ENCODE results near the gene PNPLA2. TPM values are rescaled to one million over a fixed set of nuclear protein-coding genes. Genes with fewer than 3 reads are reported as not detected.

Gene PNPLA2
- total and polyA plus RNA-seq, 2 donors from 2014 or later = 67.9 to 173 TPM

DNA sequence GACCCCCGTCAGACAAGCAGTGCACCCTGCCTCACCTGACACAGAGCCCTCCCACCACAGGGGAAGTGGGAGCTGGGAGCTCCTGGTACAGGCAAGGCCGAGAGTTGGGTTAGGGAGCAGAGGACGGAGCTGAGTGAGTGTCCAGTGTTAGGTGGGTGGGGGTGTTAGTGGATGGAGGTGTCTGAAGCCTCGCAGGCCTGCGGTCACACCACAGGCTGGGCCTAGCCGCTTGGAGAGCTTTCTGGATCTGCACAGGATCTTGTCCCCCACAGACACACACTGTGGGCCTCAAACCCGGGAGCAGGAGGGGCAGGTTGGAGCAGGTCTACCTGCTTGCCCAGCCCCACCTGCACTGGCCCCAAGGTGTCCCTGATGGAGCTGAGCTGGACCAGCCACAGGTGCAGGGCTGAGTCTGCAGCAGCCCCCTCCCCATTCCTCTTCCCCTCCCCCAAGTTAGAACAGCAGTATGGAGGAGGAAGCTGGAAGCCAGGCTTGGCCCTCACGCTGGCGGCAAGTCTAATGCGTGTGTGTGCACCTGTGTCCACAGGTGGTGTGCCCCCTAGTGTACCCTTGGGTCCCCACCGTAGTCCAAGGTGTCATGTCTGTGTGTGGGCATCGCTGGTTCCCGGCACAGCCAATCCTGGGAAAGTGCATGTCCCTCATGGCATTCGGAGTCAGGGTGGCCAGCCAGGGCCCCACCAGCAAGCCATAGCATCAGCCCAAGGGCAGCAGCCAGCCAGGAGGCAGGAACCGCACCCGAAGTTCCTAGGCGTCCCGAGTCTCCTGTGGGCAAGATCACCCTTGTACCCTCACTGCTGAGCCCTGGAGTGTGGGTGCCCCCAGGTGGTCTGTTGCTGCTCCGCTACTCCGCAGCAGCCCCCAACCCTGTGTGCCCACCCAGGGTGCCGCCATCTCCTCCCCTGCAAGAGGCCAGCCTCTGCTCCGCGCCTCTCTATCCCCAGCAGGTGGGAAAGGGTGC is 39.4 kb upstream of the PNPLA2 start:
- no peak for FAIRE-seq
- DNase-seq = peak in 1 of 5 donors; percentile 63
- H3K4me3 ChIP-seq (ENCODE audit: low read length in 3 of 3) = no peak overlapping the region
- H3K27ac ChIP-seq (ENCODE audit: low read depth in 2 of 2, low read length in 2 of 2) = no peak overlapping the region
- TF ChIP-seq, protein P1, sequence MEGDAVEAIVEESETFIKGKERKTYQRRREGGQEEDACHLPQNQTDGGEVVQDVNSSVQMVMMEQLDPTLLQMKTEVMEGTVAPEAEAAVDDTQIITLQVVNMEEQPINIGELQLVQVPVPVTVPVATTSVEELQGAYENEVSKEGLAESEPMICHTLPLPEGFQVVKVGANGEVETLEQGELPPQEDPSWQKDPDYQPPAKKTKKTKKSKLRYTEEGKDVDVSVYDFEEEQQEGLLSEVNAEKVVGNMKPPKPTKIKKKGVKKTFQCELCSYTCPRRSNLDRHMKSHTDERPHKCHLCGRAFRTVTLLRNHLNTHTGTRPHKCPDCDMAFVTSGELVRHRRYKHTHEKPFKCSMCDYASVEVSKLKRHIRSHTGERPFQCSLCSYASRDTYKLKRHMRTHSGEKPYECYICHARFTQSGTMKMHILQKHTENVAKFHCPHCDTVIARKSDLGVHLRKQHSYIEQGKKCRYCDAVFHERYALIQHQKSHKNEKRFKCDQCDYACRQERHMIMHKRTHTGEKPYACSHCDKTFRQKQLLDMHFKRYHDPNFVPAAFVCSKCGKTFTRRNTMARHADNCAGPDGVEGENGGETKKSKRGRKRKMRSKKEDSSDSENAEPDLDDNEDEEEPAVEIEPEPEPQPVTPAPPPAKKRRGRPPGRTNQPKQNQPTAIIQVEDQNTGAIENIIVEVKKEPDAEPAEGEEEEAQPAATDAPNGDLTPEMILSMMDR (IDR thresholded peaks at IDR 0.05; ENCODE audit: borderline replicate concordance, extremely low read depth, insufficient read depth) = no peak
- H3K27me3 ChIP-seq (ENCODE audit: control insufficient read depth, insufficient read depth, low read length) = no peaks in the 10 kb centered on the region
- H3K9ac ChIP-seq (ENCODE audit: low read length in 3 of 3) = no peak overlapping the region
- intact Hi-C loops (cut with DNase I) = no loop called here
- H3K36me3 ChIP-seq (ENCODE audit: control insufficient read depth in 2 of 3, insufficient read depth in 3 of 3, low read length in 3 of 3) = peaks cover 0 to 4% (median 0%) of the 10 kb centered on the region in 3 donors
- peaks cover 0 to 16% (median 0%) of the 10 kb centered on the region in 3 donors for H3K4me1 ChIP-seq (ENCODE audit: control insufficient read depth in 2 of 3, insufficient read depth in 2 of 3, low read depth in 1 of 3, low read length in 3 of 3)
- no peaks in the 10 kb centered on the region for H3K9me3 ChIP-seq (ENCODE audit: control insufficient read depth in 2 of 3, insufficient read depth in 1 of 3, low read length in 3 of 3)

DNA sequence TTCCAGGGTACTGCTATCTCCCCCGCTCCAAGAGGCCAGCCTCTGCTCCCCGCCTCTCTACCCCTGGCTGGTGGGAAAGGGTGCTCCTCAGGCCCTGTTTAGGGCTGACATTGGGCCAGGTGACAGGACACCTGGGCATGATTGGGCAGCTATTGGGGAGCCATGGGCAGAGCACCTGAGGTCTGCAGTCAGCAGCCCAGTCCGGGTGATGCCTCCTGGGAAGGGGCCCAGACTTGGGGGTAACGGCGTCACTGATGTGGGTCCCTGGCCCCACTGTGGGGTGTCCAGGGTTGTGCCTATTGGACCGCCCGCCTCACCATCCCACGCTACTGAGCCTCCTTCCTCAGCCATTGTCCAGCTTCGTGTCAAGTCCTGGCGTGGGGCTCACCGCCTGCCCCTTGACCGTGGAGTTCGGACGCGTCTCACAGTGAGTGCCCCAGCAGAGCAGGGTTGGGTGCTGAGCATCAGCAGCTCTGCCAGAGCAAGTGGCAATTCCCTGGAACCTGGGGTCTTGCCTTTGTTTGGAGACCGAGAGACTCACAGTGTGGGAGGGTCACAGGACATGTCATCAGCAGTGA is 38.7 kb upstream of the PNPLA2 start:
- Histone ChIP-seq H3K27me3 (ENCODE audit: control insufficient read depth, insufficient read depth, low read length) (no peaks in the 10 kb centered on the region), H3K36me3 (ENCODE audit: control insufficient read depth in 2 of 3, insufficient read depth in 3 of 3, low read length in 3 of 3) (peaks cover 0 to 4% (median 0%) of the 10 kb centered on the region in 3 donors), H3K4me3 (ENCODE audit: low read length in 3 of 3) (no peak overlapping the region), H3K4me1 (ENCODE audit: control insufficient read depth in 2 of 3, insufficient read depth in 2 of 3, low read depth in 1 of 3, low read length in 3 of 3) (peaks cover 0 to 16% (median 0%) of the 10 kb centered on the region in 3 donors), H3K9ac (ENCODE audit: low read length in 3 of 3) (no peak overlapping the region), H3K27ac (ENCODE audit: low read depth in 2 of 2, low read length in 2 of 2) (no peak overlapping the region), H3K9me3 (ENCODE audit: control insufficient read depth in 2 of 3, insufficient read depth in 1 of 3, low read length in 3 of 3) (no peaks in the 10 kb centered on the region)
- intact Hi-C loops (cut with DNase I) = no loop called here
- peak in 1 of 5 donors; percentile 56 for DNase-seq
- TF ChIP-seq, protein P1 (IDR thresholded peaks at IDR 0.05; ENCODE audit: borderline replicate concordance, extremely low read depth, insufficient read depth) = no peak
- FAIRE-seq = no peak

DNA sequence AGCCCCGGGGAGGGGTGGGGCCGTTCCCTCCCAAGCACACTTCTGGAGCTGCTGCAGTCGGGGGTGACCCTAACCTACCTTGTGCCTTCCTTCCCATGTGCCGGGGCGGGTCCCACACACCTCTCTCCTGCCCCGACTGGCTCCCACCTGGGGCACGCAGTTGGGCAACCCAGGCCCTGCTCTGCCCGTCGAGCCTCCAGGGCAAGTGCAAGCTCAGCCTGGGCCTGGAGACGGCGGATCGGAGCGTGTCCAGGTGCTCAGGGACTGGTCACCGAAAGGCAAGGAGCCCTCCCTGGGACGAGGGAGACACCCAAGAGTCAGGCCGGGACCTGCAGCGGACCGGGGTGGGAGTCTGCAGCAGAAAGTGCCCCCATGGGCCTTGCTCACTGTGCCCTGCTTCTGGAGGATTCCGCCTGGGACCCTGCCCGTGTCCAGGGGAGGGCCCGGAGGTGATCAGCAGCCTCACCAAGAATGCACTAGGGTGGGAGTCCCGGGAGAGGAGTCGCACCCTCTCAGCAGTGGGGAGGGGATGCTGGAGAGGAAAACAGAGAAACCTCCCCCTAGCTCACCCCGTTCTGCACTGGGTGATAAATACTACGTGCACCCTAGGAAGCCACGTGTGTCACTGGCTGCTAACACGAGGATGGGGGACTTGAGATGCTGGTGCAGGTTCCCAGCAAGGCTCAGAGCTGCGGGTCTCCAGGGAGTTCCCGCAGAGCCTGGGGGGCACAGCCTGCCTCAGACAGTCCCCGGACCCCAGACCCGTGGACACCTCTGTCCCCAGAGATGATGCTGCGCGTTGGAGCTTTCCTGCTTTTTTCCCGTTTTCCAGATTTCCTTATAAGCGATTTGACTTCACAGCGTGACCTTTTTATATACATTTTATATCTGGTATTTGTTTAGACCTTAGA is 36.2 kb upstream of the PNPLA2 start:
- Histone ChIP-seq H3K36me3 (ENCODE audit: control insufficient read depth in 2 of 3, insufficient read depth in 3 of 3, low read length in 3 of 3) (peaks cover 0 to 4% (median 0%) of the 10 kb centered on the region in 3 donors), H3K27me3 (ENCODE audit: control insufficient read depth, insufficient read depth, low read length) (no peaks in the 10 kb centered on the region), H3K27ac (ENCODE audit: low read depth in 2 of 2, low read length in 2 of 2) (no peak overlapping the region), H3K9ac (ENCODE audit: low read length in 3 of 3) (no peak overlapping the region), H3K9me3 (ENCODE audit: control insufficient read depth in 2 of 3, insufficient read depth in 1 of 3, low read length in 3 of 3) (no peaks in the 10 kb centered on the region), H3K4me1 (ENCODE audit: control insufficient read depth in 2 of 3, insufficient read depth in 2 of 3, low read depth in 1 of 3, low read length in 3 of 3) (peaks cover 0 to 7% (median 0%) of the 10 kb centered on the region in 3 donors), H3K4me3 (ENCODE audit: low read length in 3 of 3) (no peak overlapping the region)
- TF ChIP-seq, protein P1 (IDR thresholded peaks at IDR 0.05; ENCODE audit: borderline replicate concordance, extremely low read depth, insufficient read depth) = no peak
- DNase-seq (no peak), FAIRE-seq (no peak)
- intact Hi-C loops (cut with DNase I) = no loop called here

Data from kidney (tissue), 14 donors.